Fibroblast of skin of back (primary cell): ENCODE data around the gene DST.
"Not testable (repeated sequence)": the region's sequence is repeated elsewhere in the genome, so short reads cannot be mapped to it uniquely, and the experiment has no call there.

ENCODE experiments used
- DNase-seq: peaks from one replicate; pipeline ENCODE4 v3.0.0-alpha.2; 2013

The DST gene

GRCh38 chr6:56661338-56661737 lies 18.6 kb upstream of the DST start:
- DNase-seq, result not testable (repeated sequence)

- no peak for DNase-seq
Observed at GRCh38 chr6:56660381-56660730, 17.7 kb upstream of the DST start.

GRCh38 chr6:56659721-56660380 lies 17.2 kb upstream of the DST start:
- no peak for DNase-seq

- no peak for DNase-seq
Observed at GRCh38 chr6:56658326-56658725, 15.6 kb upstream of the DST start.

GRCh38 chr6:56657354-56657753 lies 14.7 kb upstream of the DST start:
- no peak for DNase-seq

GRCh38 chr6:56656466-56656865 lies 13.8 kb upstream of the DST start:
- no peak for DNase-seq

GRCh38 chr6:56655996-56656395 lies 13.3 kb upstream of the DST start:
- DNase-seq, result no peak

- no peak for DNase-seq
Observed at GRCh38 chr6:56655249-56655648, 12.6 kb upstream of the DST start.

- DNase-seq, result peak; percentile 78
Observed at GRCh38 chr6:56652994-56653393, 10.3 kb upstream of the DST start.

- DNase-seq, result no peak
Observed at GRCh38 chr6:56652231-56652630, 9.5 kb upstream of the DST start.

- no peak for DNase-seq
Observed at GRCh38 chr6:56650191-56650590, 7.5 kb upstream of the DST start.

- DNase-seq, result no peak
Observed at GRCh38 chr6:56649782-56650181, 7.1 kb upstream of the DST start.

GRCh38 chr6:56649053-56649769 lies 6.5 kb upstream of the DST start:
- DNase-seq, result no peak

- DNase-seq, result no peak
Observed at GRCh38 chr6:56647172-56647762, 4.6 kb upstream of the DST start.

- no peak for DNase-seq
Observed at GRCh38 chr6:56644366-56644765, 1.7 kb upstream of the DST start.

- DNase-seq, result peak; percentile 24
Observed at GRCh38 chr6:56643379-56644089, 845 bp upstream of the DST start.

- no peak for DNase-seq
Observed at GRCh38 chr6:56640374-56640773, 2.3 kb downstream of the DST start.

GRCh38 chr6:56638760-56639159 lies 3.9 kb downstream of the DST start:
- DNase-seq, result no peak

- DNase-seq, result peak; percentile 78
Observed at GRCh38 chr6:56637640-56638039, 5.0 kb downstream of the DST start.

- no peak for DNase-seq
Observed at GRCh38 chr6:56628105-56628504, 14.6 kb downstream of the DST start.

GRCh38 chr6:56625356-56625755 lies 17.3 kb downstream of the DST start:
- DNase-seq, result no peak

GRCh38 chr6:56624728-56625069 lies 18.0 kb downstream of the DST start:
- no peak for DNase-seq

- DNase-seq, result no peak
Observed at GRCh38 chr6:56624046-56624727, 18.5 kb downstream of the DST start.
